HG03196 (cell line): ENCODE measurements around the gene KRTAP2-3.
"Not testable (repeated sequence)": the region's sequence is repeated elsewhere in the genome, so short reads cannot be mapped to it uniquely, and the experiment has no call there.

ENCODE experiments used
- ATAC-seq: cut with Tn5 transposase; IDR thresholded peaks from one replicate; pipeline ENCODE4 v1.9.1; 2021; ENCODE audit not compliant: unreplicated experiment

The KRTAP2-3 gene

GRCh38 chr17:41069031-41069430 is 9.1 kb upstream of the KRTAP2-3 start:
- no peak for ATAC-seq

- no peak for ATAC-seq
These were observed 7.4 kb upstream of the KRTAP2-3 start for GRCh38 chr17:41067281-41067680.

- no peak for ATAC-seq
These were observed 6.1 kb upstream of the KRTAP2-3 start, which contains the start of gene KRTAP2-4 for GRCh38 chr17:41065829-41066624. KRTAP2-4 (minus strand) TSS chr17:41065879; CDS start chr17:41065845, 34 bp downstream.

- ATAC-seq: not testable (repeated sequence)
These were observed 5.2 kb upstream of the KRTAP2-3 start for GRCh38 chr17:41065016-41065689.

- ATAC-seq: no peak
These were observed 4.4 kb upstream of the KRTAP2-3 start for GRCh38 chr17:41064301-41064700.

GRCh38 chr17:41063449-41063848 is 3.5 kb upstream of the KRTAP2-3 start:
- ATAC-seq: no peak

- no peak for ATAC-seq
These were observed 2.0 kb upstream of the KRTAP2-3 start for GRCh38 chr17:41061964-41062363.

GRCh38 chr17:41059276-41060051 is 450 bp downstream of the KRTAP2-3 start:
- ATAC-seq: not testable (repeated sequence)

GRCh38 chr17:41058741-41059140 is 1.2 kb downstream of the KRTAP2-3 start:
- no peak for ATAC-seq

GRCh38 chr17:41057547-41057946 is 2.4 kb downstream of the KRTAP2-3 start:
- ATAC-seq: no peak

- ATAC-seq: not testable (repeated sequence)
These were observed 4.8 kb downstream of the KRTAP2-3 start, which contains the start of gene KRTAP2-2 for GRCh38 chr17:41055130-41055529. KRTAP2-2 (minus strand) TSS chr17:41055230; CDS start chr17:41055211, 19 bp downstream.

- ATAC-seq: not testable (repeated sequence)
These were observed 5.4 kb downstream of the KRTAP2-3 start for GRCh38 chr17:41054556-41054955.

GRCh38 chr17:41054025-41054424 is 5.9 kb downstream of the KRTAP2-3 start:
- no peak for ATAC-seq

GRCh38 chr17:41052566-41052965 is 7.3 kb downstream of the KRTAP2-3 start:
- ATAC-seq: no peak

- no peak for ATAC-seq
These were observed 10.8 kb downstream of the KRTAP2-3 start for GRCh38 chr17:41049110-41049509.

- ATAC-seq: no peak
These were observed 11.5 kb downstream of the KRTAP2-3 start for GRCh38 chr17:41048441-41048840.

- ATAC-seq: not testable (repeated sequence)
These were observed 13.0 kb downstream of the KRTAP2-3 start, which contains the start of gene KRTAP2-1 for GRCh38 chr17:41046735-41047465. KRTAP2-1 (minus strand) TSS chr17:41047316; CDS start chr17:41047267, 49 bp downstream.

- no peak for ATAC-seq
These were observed 17.0 kb downstream of the KRTAP2-3 start for GRCh38 chr17:41042953-41043352.

GRCh38 chr17:41040783-41041571 is 18.9 kb downstream of the KRTAP2-3 start, which contains the start of gene KRTAP1-1:
KRTAP1-1 (minus strand) TSS chr17:41041450; CDS start chr17:41041397, 53 bp downstream.
- ATAC-seq: not testable (repeated sequence)
